Esophagus muscularis mucosa (tissue), 4 donors: ENCODE results near the gene ANP32E. TPM values are rescaled to one million over a fixed set of nuclear protein-coding genes. Genes with fewer than 3 reads are reported as not detected.
A peak's percentile ranks its signal among the peaks of the same experiment; 100 is the strongest.

Source experiments
- DNase-seq: peaks from one replicate; pipeline ENCODE4 v3.0.0-alpha.2; 2017; ENCODE audit errors: extremely low spot score
- H3K27ac ChIP-seq, 4 donors: fragments of 200-600 bp; sonication (generic); replicated peaks in 1 of 4; 1 replicate in 3 of 4; 2 replicates in 1 of 4; pipeline ENCODE4 v1.5.1; 2016 to 2019; ENCODE audit warnings: mild to moderate bottlenecking in 1 of 4
- H3K27me3 ChIP-seq, 4 donors: fragments of 200-600 bp; sonication (generic); one replicate each; pipeline versions ENCODE4 v1.5.1 to v1.6.0; 2016 to 2019
- H3K36me3 ChIP-seq, 4 donors: fragments of 200-600 bp; sonication (generic); one replicate each; pipeline ENCODE4 v1.5.1; 2016 to 2019
- H3K4me1 ChIP-seq, 4 donors: fragments of 200-600 bp; sonication (generic); one replicate each; pipeline ENCODE4 v1.5.1; 2016 to 2019
- H3K4me3 ChIP-seq, 4 donors: fragments of 200-600 bp; sonication (generic); 1 replicate in 2 of 4; 2 replicates in 2 of 4; pipeline ENCODE4 v1.5.1; 2016 to 2019; ENCODE audit warnings: mild to moderate bottlenecking in 4 of 4, moderate library complexity in 1 of 4
- H3K9me3 ChIP-seq, 4 donors: fragments of 200-600 bp; sonication (generic); 1 replicate in 3 of 4; 2 replicates in 1 of 4; pipeline ENCODE4 v1.5.1; 2016 to 2019
- CTCF ChIP-seq, 3 experiments: fragments of 200-600 bp in 2 of 3; fragments of 450-650 bp in 1 of 3; sonication (generic) in 2 of 3; IDR thresholded peaks; one replicate each; pipeline ENCODE4 v1.5.1; 2017 to 2019; ENCODE audit warnings: antibody characterized with exemption in 3 of 3, mild to moderate bottlenecking in 2 of 3, moderate library complexity in 1 of 3
- EP300 ChIP-seq: sonication (generic); formaldehyde crosslinking; IDR thresholded peaks from one replicate; pipeline ENCODE4 v1.6.1; 2017; ENCODE audit warnings: antibody characterized with exemption
- POLR2A ChIP-seq: fragments of 450-650 bp; IDR thresholded peaks from one replicate; pipeline ENCODE4 v1.6.1; 2017; ENCODE audit warnings: antibody characterized with exemption, moderate library complexity, mild to moderate bottlenecking, low read depth
- POLR2AphosphoS5 ChIP-seq, 2 donors: sonication (generic); formaldehyde crosslinking; IDR thresholded peaks; one replicate each; pipeline ENCODE4 v1.6.1; 2017; ENCODE audit warnings: antibody characterized with exemption in 2 of 2
- WGBS: methylation state at CpG from one replicate; pipeline ENCODE4 v1.1.5; 2018; 5-methylcytosine and 5-hydroxymethylcytosine counted together
- intact Hi-C: fragments of 100-400 bp; cut with DNase I; formaldehyde crosslinking; loops from one replicate; pipeline ENCODE4 v1.15.1; 2023
- total RNA-seq, 4 donors: library from RNA; depleted of rRNA; stranded (reverse); fragments of >200 nt; gene quantifications; one replicate each; pipeline versions ENCODE4 v1.1.0 to v1.2.1, GENCODE V29; 2016

The ANP32E gene
- total RNA-seq = 10 to 100 TPM; 15.6 to 20.3 (median 18.6) TPM

- peak; percentile 99 for DNase-seq
- peaks cover 0 to 2% (median 0%) of the 10 kb centered on the region in 4 donors for H3K36me3 ChIP-seq
- intact Hi-C loops = loop anchor here (5.0 kb wide), 1 partner anchor 126 kb away; the partner anchor contains the start of gene RPRD2
- H3K4me3 ChIP-seq = peak within 1 kb of the TSS; percentile 84 to 100 (median 86)
- peaks cover 4 to 18% (median 16%) of the 10 kb centered on the region in 4 donors for H3K4me1 ChIP-seq
- WGBS = 0% methylated on average over 33 of the region's 33 CpGs
- TF ChIP-seq POLR2A (peak; percentile 72), POLR2AphosphoS5 (IDR thresholded peaks at IDR 0.05) (peak; percentile 94), CTCF (IDR thresholded peaks at IDR 0.05) (peak in 2 of 3 experiments; percentile 36 to 43), EP300 (no peak)
- no peaks in the 10 kb centered on the region for H3K9me3 ChIP-seq
- H3K27ac ChIP-seq = peak within 1 kb of the TSS; percentile 96 to 100 (median 99)
- no peaks in the 10 kb centered on the region for H3K27me3 ChIP-seq
Observed at GRCh38 chr1:150235852-150236613, at the start of gene ANP32E. TSS of gene ANP32E (minus strand) at chr1:150236112. CDS start at chr1:150235786, 326 bp downstream.

GRCh38 chr1:150283260-150283659 lies 47.3 kb upstream of the ANP32E start:
- Histone ChIP-seq H3K4me3 (peak overlapping the region; percentile 62 to 77 (median 69)), H3K9me3 (no peaks in the 10 kb centered on the region), H3K27ac (peak overlapping the region; percentile 91 to 96 (median 95)), H3K4me1 (peaks cover 23 to 49% (median 46%) of the 10 kb centered on the region in 4 donors), H3K36me3 (peaks cover 9 to 41% (median 24%) of the 10 kb centered on the region in 4 donors), H3K27me3 (no peaks in the 10 kb centered on the region)
- TF ChIP-seq EP300 = no peak
- no peak for TF ChIP-seq POLR2AphosphoS5 (IDR thresholded peaks at IDR 0.05)
- no peak for TF ChIP-seq POLR2A
- TF ChIP-seq CTCF (IDR thresholded peaks at IDR 0.05) = no peak
- intact Hi-C loops = no loop called here
- DNase-seq = no peak
- 68% methylated on average over 12 of the region's 12 CpGs for WGBS

GRCh38 chr1:150282558-150282958 lies 46.6 kb upstream of the ANP32E start:
- WGBS = 3% methylated on average over 14 of the region's 21 CpGs
- H3K27me3 ChIP-seq = no peaks in the 10 kb centered on the region
- H3K9me3 ChIP-seq = no peaks in the 10 kb centered on the region
- H3K4me3 ChIP-seq = peak overlapping the region; percentile 62 to 77 (median 69)
- peaks cover 23 to 49% (median 46%) of the 10 kb centered on the region in 4 donors for H3K4me1 ChIP-seq
- H3K27ac ChIP-seq = peak overlapping the region; percentile 91 to 96 (median 95)
- TF ChIP-seq EP300 = no peak
- TF ChIP-seq CTCF (IDR thresholded peaks at IDR 0.05) = no peak
- TF ChIP-seq POLR2A = no peak
- TF ChIP-seq POLR2AphosphoS5 (IDR thresholded peaks at IDR 0.05) = peak; percentile 37 to 94
- H3K36me3 ChIP-seq = peaks cover 9 to 34% (median 20%) of the 10 kb centered on the region in 4 donors
- no peak for DNase-seq
- intact Hi-C loops = no loop called here

- WGBS = 2% methylated on average over 40 of the region's 46 CpGs
- intact Hi-C loops = loop anchor here (2.0 kb wide), 1 partner anchor 25 kb away; the partner anchor contains the start of gene CA14
Observed at GRCh38 chr1:150281758-150282557, 46.0 kb upstream of the ANP32E start, which contains the start of gene CIART. TSS of gene CIART (plus strand) at chr1:150282554. CDS start at chr1:150283268, 714 bp downstream.

More at GRCh38 chr1:150281758-150282557, 46.0 kb upstream of the ANP32E start, which contains the start of gene CIART:
- peak; percentile 99 for DNase-seq
- H3K27ac ChIP-seq = peak within 1 kb of the TSS; percentile 91 to 96 (median 95)
- H3K4me1 ChIP-seq = peaks cover 23 to 49% (median 46%) of the 10 kb centered on the region in 4 donors
- no peaks in the 10 kb centered on the region for H3K27me3 ChIP-seq
- H3K9me3 ChIP-seq = no peaks in the 10 kb centered on the region
- no peak for TF ChIP-seq CTCF (IDR thresholded peaks at IDR 0.05)
- TF ChIP-seq POLR2A = peak; percentile 2
- peak; percentile 81 for TF ChIP-seq EP300
- TF ChIP-seq POLR2AphosphoS5 (IDR thresholded peaks at IDR 0.05) = peak; percentile 88 to 90
- peak within 1 kb of the TSS; percentile 62 to 77 (median 69) for H3K4me3 ChIP-seq
- peaks cover 7 to 28% (median 15%) of the 10 kb centered on the region in 4 donors for H3K36me3 ChIP-seq
